GOT3 (cell line): ENCODE results near the gene NR2C1.
"Not testable (repeated sequence)": the region's sequence is repeated elsewhere in the genome, so short reads cannot be mapped to it uniquely, and the experiment has no call there.

ENCODE experiments used
- DNase-seq: peaks from one replicate; lab custom pipeline; 2025; ENCODE audit warnings: mixed read lengths; lab: John Stamatoyannopoulos, UW

Gene NR2C1

GRCh38 chr12:95072900-95073697 lies at the start of gene NR2C1:
NR2C1 (minus strand) TSS chr12:95073618; CDS start chr12:95067384, 6,234 bp downstream.
- DNase-seq, result peak; percentile 31

GRCh38 chr12:95118788-95119179 lies 45.4 kb upstream of the NR2C1 start:
- no peak for DNase-seq

GRCh38 chr12:95118138-95118787 lies 44.8 kb upstream of the NR2C1 start:
- DNase-seq, result no peak

- DNase-seq, result no peak
These were observed 43.8 kb upstream of the NR2C1 start for GRCh38 chr12:95117178-95117599.

- no peak for DNase-seq
These were observed 43.4 kb upstream of the NR2C1 start for GRCh38 chr12:95116773-95117172.

- no peak for DNase-seq
These were observed 42.9 kb upstream of the NR2C1 start for GRCh38 chr12:95116341-95116740.

GRCh38 chr12:95115641-95116040 lies 42.2 kb upstream of the NR2C1 start:
- DNase-seq, result no peak

- DNase-seq, result no peak
These were observed 41.5 kb upstream of the NR2C1 start for GRCh38 chr12:95114766-95115405.

GRCh38 chr12:95107362-95107761 lies 33.9 kb upstream of the NR2C1 start:
- no peak for DNase-seq

- DNase-seq, result no peak
These were observed 32.1 kb upstream of the NR2C1 start for GRCh38 chr12:95105540-95105939.

GRCh38 chr12:95104919-95105452 lies 31.6 kb upstream of the NR2C1 start:
- DNase-seq, result no peak

- DNase-seq, result no peak
These were observed 29.7 kb upstream of the NR2C1 start for GRCh38 chr12:95102916-95103671.

GRCh38 chr12:95101957-95102356 lies 28.5 kb upstream of the NR2C1 start:
- not testable (repeated sequence) for DNase-seq

- no peak for DNase-seq
These were observed 27.1 kb upstream of the NR2C1 start for GRCh38 chr12:95100264-95101190.

- DNase-seq, result no peak
These were observed 25.9 kb upstream of the NR2C1 start for GRCh38 chr12:95099270-95099790.

GRCh38 chr12:95096852-95097251 lies 23.4 kb upstream of the NR2C1 start:
- DNase-seq, result no peak

GRCh38 chr12:95096378-95096777 lies 23.0 kb upstream of the NR2C1 start:
- DNase-seq, result no peak

- DNase-seq, result not testable (repeated sequence)
These were observed 22.4 kb upstream of the NR2C1 start for GRCh38 chr12:95095866-95096265.

GRCh38 chr12:95089462-95089861 lies 16.0 kb upstream of the NR2C1 start:
- DNase-seq, result no peak

GRCh38 chr12:95088379-95088778 lies 15.0 kb upstream of the NR2C1 start:
- no peak for DNase-seq

GRCh38 chr12:95085612-95086011 lies 12.2 kb upstream of the NR2C1 start:
- DNase-seq, result no peak
